NCI-H1092 treated with DMSO at 0.1 percent for 48 hours (cell line): Measurements from ENCODE around the gene TSGA10IP.

Experiments
- DNase-seq: peaks from one replicate; lab custom pipeline; 2025; lab: John Stamatoyannopoulos, UW

Gene TSGA10IP

DNA sequence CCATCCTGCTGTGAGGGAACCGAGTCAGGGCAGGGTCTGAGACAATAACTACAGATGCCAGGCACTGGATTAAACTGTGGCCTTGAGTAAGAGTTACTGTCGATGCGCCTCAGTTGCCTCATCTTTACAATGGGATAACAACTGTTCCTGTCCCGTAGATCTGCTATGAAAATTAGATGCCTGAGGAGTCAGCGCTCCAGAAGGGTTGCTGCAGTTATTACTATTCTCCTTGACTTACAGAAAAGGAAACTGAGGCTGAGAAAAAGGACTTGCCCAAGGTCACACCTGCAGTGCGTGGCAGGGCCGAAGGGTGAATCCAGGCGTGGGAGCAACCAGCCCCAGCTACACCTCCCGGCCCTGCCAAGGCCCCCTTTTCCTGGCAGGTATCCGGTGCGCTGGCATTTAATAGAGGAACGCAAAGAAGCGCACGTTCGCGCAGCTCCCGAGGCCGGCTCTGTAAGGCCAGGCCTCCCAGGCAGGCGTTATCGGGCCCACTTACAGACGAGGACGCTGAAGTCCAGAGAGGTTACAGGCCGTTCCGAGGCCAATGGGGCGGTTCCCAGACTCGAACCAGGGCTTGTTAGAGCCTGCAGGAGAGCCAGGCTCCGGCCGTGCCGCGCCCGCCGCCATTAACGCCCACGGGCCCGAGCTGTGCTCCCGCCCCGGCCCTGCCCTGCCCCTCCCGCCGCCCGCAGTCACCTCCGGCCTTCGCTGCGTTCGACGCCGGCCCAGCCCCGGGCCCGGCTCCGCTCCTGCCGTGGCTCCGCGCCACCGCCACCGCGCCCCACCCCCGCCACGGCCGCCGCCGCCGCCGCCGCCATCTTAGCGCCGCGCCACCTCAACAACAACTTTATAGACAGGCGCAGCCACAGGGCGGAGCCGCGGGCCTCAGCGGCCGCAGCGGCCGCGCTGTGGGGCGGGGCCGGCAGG, 26.8 kb upstream of the TSGA10IP start, which contains the start of gene C11orf68:
Gene C11orf68, minus strand, starts transcription at position 852 of the 930 bp plus-strand sequence. Its CDS starts 31 bp downstream, at position 821.
- DNase-seq, result peak; percentile 59

- DNase-seq, result peak; percentile 99
Observed at GRCh38 chr11:65919141-65919572, 26.1 kb upstream of the TSGA10IP start, which contains the start of gene DRAP1. DRAP1 (plus strand) TSS chr11:65919426; CDS start chr11:65919502, 76 bp downstream.

GRCh38 chr11:65919573-65920371, 25.5 kb upstream of the TSGA10IP start:
- peak; percentile 54 for DNase-seq

DNA sequence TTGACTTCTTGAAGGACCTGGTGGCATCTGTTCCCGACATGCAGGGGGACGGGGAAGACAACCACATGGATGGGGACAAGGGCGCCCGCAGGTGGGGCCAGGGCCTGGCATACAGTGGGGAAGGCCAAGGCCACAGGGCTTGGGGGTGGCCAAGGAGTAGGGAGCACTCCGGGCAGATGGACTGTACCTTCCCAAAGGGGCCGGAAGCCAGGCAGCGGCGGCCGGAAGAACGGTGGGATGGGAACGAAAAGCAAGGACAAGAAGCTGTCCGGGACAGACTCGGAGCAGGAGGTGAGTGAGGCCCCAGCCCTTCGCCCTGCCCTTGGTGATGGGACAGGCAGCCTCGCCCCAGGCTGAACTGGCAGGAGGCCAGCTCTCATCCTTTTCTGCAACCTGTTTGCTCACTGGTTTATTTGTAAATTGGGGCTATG, 24.9 kb upstream of the TSGA10IP start:
- DNase-seq, result no peak

GRCh38 chr11:65921033-65921555, 24.2 kb upstream of the TSGA10IP start:
- DNase-seq, result no peak

DNA sequence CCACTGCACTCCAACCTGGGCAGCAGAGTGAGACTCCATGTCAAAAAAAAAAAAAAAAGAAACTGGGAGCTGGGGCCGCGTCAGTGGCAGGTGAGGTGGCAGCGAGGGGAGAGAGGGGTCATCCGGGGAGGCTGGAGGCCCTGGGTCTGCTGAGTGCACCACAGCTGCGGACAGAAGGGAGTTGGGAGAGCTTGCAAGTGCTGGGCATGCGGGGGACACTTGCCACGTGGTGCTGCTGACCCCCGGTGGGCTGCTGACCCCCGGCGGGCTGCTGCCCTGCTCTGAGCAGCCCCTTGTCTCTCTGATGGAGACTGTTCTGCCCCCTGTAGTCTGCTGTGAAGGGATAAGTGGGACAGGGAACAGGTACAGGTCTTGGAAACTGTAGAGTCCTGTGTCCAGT, 23.4 kb upstream of the TSGA10IP start:
- DNase-seq, result no peak

GRCh38 chr11:65922565-65922964, 22.7 kb upstream of the TSGA10IP start:
- no peak for DNase-seq

GRCh38 chr11:65925397-65925796, 19.9 kb upstream of the TSGA10IP start:
- DNase-seq, result no peak

DNA sequence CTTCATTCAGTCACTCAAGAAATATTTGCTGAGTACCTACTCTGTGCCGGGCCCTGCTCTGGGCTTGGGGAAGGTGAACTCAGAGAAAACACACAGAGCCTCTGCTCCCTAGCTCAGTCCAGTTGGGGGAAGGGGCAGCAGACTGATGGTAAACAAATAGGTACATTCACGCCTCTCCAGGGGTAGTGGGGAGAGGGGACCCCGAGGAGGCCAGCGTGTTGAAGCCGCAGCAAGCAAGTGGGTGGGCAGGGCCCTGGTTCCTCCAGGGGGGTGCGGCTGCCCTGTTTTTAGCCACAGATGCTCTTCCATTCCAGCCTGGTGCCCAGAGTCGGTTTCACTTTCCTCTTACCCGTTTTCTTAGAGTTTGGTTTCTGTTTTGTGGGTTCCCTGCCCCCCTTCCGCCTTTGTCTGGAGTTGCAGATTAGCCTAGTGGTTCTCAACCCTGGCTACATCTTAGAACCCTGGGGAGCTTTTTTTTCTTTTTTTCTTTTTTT, 17.3 kb upstream of the TSGA10IP start:
- no peak for DNase-seq

- DNase-seq, result no peak
Observed at GRCh38 chr11:65928667-65929066, 16.6 kb upstream of the TSGA10IP start.

DNA sequence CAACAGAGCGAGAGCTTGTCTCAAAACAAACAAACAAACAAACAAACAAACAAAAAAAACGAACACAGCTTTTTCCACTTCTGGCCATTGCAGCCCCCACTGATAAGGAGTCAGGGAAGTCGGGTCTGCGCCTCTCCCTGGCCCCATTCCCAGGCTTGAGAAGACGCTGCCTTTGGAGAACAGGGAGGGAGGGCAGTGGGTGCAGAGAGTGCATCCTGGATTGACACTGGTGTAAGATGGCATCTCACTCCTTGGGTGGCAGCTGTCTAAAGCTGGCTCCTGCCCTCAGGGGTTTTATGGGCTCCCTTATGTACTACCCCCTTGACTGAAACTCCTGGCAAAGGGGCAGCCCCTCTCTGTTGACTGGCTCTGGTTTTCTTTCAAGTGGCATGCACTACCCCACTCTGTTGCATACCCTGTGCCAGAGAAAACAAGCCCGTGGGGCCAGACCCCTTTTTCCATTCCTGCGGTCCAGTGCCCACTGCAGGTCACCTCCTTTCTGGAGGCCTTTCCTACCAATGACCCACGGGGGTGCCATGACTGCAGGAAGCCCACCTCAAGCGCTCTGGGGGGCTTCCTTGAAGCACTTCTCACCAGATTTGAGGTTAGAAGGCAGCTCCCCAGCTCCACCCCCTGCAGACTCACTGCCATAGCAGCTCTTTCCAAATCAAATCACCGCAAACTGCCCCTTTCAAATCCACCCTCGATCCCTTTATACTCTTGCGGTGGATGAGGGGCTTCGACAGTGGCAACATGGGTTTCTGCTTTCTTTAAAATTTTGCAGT, 13.3 kb upstream of the TSGA10IP start:
- DNase-seq, result no peak

- DNase-seq, result no peak
Observed at GRCh38 chr11:65932558-65932919, 12.7 kb upstream of the TSGA10IP start.

GRCh38 chr11:65934014-65934413, 11.3 kb upstream of the TSGA10IP start:
- DNase-seq, result no peak

DNA sequence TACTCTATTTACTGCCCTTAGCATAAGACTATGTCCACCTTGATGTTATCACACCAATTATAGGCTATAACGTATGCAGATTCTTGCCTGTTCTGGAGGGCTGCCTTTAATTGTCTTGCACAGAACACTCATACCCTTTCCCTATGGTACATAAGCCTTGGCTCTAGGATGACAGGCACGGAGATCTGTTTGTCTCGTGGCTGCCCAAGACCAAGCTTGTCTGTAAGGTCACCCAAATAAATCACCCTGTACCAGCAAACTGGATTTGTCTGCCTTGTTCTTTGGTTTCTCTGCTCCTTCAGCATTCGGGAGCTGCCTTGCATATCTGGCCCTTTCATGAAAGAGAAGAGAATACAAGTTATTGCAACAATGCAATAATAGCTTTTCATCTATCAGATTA, 7.5 kb upstream of the TSGA10IP start:
- DNase-seq, result no peak

- no peak for DNase-seq
Observed at GRCh38 chr11:65941720-65942310, 3.5 kb upstream of the TSGA10IP start.

GRCh38 chr11:65942531-65942930, 2.7 kb upstream of the TSGA10IP start:
- no peak for DNase-seq

- DNase-seq, result no peak
Observed at GRCh38 chr11:65944191-65944590, 1.1 kb upstream of the TSGA10IP start.

GRCh38 chr11:65944767-65945166, 513 bp upstream of the TSGA10IP start:
- DNase-seq, result no peak

DNA sequence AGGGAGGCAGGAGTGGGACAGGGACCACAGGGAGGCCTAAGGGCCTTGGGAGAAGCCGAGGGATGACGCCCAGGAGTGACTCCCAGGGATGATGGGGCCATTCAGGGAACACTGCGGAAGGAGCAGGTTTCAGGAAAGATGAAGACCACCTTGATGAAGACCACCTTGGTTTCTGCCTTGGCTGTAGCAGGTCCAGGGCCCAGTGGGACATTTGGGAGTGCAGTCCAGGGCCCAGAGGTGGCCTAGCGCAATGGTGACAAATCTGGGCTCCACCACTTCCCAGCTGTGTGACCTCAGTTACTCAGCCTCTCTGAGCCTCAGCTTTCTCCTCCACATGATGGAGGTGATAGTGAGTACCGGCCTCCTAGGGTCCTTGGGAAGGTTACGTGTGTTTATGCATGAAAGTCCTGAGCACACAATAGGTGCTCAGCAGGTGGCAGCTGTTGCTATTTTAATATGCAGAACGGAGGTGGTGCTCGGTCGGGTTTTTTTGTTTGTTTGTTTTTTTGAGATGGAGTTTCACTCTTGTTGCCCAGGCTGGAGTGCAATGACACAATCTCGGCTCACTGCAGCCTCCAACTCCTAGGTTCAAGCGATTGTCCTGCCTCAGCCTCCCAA, 770 bp downstream of the TSGA10IP start:
- no peak for DNase-seq

DNA sequence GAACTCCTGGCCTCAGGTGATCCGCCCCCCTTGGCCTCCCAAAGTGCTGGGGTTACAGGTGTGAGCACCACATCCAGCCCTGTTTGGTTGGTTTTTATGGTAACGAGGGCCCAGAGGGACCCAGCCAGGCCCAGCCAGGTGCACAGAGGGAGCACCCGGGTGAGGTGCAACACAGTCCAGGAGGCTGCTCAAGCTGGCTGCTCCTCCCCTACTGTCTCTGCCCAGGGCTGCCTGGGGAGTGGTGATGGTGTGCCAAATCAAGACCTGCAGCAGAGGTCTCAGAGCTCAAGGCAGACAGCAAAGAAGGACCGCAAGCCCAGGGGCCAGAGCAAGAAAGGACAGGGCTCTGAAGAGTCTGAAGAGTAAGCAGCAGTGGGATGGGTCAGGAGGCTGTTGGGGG, 1.4 kb downstream of the TSGA10IP start:
- DNase-seq, result no peak

- no peak for DNase-seq
Observed at GRCh38 chr11:65947133-65947532, 1.9 kb downstream of the TSGA10IP start.
